Nucleus accumbens (tissue), 56 donors: ENCODE measurements around the gene YIPF4.
"Not testable (repeated sequence)": the region's sequence is repeated elsewhere in the genome, so short reads cannot be mapped to it uniquely, and the experiment has no call there.

ENCODE experiments used
- DNase-seq, 56 donors: peaks; one replicate each; lab custom pipeline; 2025; lab: John Stamatoyannopoulos, UW

Gene YIPF4

DNA sequence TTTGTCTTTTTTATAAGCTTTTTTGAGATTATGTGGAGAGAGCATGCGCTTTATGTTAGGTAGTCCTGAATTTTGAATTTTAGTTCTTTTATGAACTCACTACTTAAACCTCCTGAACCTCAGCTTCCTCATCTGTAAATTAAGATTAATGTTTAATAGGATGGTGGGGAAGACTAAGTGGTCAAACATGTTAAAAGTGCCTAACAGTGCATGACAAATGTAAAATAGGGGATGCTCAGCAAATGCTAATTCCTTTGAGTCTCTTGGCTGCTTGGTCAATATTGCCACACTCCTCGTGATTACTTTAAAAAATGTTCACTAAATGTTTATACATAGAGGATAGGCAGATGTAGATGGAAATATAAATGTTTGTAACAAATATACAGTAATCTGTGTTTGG is 85.9 kb downstream of the YIPF4 start:
- no peak for DNase-seq

GRCh38 chr2:32364290-32364689 is 86.6 kb downstream of the YIPF4 start:
- not testable (repeated sequence) for DNase-seq

DNA sequence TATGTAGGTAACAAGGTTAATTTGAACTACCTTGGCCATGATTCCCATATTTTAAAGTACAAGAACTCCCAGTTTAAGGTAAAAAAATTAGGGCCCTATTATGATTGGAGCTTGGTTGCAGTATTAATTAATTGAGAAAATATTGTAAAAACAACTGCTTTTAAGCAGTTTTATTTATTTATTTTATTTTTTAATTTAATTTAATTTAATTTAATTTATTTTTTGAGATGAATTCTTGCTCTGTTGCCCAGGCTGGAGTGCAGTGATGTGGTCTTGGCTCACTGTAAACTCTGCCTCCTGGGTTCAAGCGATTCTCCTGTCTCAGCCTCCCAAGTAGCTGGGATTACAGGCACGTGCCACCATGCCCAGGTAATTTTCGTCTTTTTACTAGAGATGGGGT is 88.0 kb downstream of the YIPF4 start:
- DNase-seq: not testable (repeated sequence)
